ENCODE measurements around the gene PRLR. TPM values are rescaled to one million over a fixed set of nuclear protein-coding genes. Genes with fewer than 3 reads are reported as not detected.

PRLR gene
- total and polyA plus RNA-seq, 2 of the 13 experiments (the other 11 are each of a cell fraction or from before 2014, with no cell fraction given) = 12.2 to 13.3 TPM

DNA sequence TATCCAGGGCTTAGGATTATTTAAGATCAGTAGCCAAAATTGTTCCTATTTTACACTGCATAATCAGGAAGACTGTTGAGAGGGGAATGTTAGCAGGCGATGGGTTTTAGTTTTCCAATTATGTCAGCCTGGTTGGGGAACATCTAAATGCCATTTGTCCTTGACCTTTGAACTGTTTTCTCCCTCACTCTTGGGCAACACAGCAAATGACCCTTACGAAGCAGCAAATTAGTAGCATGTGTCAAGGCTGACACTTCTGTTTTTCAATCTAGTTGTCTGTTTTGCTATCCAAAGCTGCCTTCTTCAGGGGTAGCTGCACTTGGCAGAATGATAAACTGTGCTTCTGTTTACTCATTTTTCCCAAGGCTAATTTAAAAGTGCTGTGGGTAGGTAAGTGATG is 104.5 kb downstream of the PRLR start (continued):
- TF ChIP-seq, protein P1, sequence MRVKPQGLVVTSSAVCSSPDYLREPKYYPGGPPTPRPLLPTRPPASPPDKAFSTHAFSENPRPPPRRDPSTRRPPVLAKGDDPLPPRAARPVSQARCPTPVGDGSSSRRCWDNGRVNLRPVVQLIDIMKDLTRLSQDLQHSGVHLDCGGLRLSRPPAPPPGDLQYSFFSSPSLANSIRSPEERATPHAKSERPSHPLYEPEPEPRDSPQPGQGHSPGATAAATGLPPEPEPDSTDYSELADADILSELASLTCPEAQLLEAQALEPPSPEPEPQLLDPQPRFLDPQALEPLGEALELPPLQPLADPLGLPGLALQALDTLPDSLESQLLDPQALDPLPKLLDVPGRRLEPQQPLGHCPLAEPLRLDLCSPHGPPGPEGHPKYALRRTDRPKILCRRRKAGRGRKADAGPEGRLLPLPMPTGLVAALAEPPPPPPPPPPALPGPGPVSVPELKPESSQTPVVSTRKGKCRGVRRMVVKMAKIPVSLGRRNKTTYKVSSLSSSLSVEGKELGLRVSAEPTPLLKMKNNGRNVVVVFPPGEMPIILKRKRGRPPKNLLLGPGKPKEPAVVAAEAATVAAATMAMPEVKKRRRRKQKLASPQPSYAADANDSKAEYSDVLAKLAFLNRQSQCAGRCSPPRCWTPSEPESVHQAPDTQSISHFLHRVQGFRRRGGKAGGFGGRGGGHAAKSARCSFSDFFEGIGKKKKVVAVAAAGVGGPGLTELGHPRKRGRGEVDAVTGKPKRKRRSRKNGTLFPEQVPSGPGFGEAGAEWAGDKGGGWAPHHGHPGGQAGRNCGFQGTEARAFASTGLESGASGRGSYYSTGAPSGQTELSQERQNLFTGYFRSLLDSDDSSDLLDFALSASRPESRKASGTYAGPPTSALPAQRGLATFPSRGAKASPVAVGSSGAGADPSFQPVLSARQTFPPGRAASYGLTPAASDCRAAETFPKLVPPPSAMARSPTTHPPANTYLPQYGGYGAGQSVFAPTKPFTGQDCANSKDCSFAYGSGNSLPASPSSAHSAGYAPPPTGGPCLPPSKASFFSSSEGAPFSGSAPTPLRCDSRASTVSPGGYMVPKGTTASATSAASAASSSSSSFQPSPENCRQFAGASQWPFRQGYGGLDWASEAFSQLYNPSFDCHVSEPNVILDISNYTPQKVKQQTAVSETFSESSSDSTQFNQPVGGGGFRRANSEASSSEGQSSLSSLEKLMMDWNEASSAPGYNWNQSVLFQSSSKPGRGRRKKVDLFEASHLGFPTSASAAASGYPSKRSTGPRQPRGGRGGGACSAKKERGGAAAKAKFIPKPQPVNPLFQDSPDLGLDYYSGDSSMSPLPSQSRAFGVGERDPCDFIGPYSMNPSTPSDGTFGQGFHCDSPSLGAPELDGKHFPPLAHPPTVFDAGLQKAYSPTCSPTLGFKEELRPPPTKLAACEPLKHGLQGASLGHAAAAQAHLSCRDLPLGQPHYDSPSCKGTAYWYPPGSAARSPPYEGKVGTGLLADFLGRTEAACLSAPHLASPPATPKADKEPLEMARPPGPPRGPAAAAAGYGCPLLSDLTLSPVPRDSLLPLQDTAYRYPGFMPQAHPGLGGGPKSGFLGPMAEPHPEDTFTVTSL (CRISPR knock-in tag; IDR thresholded peaks at IDR 0.05; ENCODE audit: borderline replicate concordance) = peak; percentile 54; the same call in 1 of the 2 replicates
- TF ChIP-seq, protein P2, sequence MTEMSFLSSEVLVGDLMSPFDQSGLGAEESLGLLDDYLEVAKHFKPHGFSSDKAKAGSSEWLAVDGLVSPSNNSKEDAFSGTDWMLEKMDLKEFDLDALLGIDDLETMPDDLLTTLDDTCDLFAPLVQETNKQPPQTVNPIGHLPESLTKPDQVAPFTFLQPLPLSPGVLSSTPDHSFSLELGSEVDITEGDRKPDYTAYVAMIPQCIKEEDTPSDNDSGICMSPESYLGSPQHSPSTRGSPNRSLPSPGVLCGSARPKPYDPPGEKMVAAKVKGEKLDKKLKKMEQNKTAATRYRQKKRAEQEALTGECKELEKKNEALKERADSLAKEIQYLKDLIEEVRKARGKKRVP (CRISPR knock-in tag; IDR thresholded peaks at IDR 0.05) = no peak
- 0 out of 2 replicates have a peak, but pooled peaks have one; percentile 40 for TF ChIP-seq ZNF317 (CRISPR knock-in tag; IDR thresholded peaks at IDR 0.05)
- no peak for TF ChIP-seq ZNF572 (CRISPR knock-in tag; IDR thresholded peaks at IDR 0.05)
- 0 out of 2 replicates have a peak, but pooled peaks have one; percentile 22 for TF ChIP-seq NCOA2 (CRISPR knock-in tag; IDR thresholded peaks at IDR 0.05)
- no peak for TF ChIP-seq NFE2 (CRISPR knock-in tag; IDR thresholded peaks at IDR 0.05)
- TF ChIP-seq SAP130 (CRISPR knock-in tag; IDR thresholded peaks at IDR 0.05; ENCODE audit: low read depth) = no peak
- TF ChIP-seq SAFB2 (CRISPR knock-in tag; IDR thresholded peaks at IDR 0.05; ENCODE audit: borderline replicate concordance, low read depth) = no peak
- TF ChIP-seq, protein P3, sequence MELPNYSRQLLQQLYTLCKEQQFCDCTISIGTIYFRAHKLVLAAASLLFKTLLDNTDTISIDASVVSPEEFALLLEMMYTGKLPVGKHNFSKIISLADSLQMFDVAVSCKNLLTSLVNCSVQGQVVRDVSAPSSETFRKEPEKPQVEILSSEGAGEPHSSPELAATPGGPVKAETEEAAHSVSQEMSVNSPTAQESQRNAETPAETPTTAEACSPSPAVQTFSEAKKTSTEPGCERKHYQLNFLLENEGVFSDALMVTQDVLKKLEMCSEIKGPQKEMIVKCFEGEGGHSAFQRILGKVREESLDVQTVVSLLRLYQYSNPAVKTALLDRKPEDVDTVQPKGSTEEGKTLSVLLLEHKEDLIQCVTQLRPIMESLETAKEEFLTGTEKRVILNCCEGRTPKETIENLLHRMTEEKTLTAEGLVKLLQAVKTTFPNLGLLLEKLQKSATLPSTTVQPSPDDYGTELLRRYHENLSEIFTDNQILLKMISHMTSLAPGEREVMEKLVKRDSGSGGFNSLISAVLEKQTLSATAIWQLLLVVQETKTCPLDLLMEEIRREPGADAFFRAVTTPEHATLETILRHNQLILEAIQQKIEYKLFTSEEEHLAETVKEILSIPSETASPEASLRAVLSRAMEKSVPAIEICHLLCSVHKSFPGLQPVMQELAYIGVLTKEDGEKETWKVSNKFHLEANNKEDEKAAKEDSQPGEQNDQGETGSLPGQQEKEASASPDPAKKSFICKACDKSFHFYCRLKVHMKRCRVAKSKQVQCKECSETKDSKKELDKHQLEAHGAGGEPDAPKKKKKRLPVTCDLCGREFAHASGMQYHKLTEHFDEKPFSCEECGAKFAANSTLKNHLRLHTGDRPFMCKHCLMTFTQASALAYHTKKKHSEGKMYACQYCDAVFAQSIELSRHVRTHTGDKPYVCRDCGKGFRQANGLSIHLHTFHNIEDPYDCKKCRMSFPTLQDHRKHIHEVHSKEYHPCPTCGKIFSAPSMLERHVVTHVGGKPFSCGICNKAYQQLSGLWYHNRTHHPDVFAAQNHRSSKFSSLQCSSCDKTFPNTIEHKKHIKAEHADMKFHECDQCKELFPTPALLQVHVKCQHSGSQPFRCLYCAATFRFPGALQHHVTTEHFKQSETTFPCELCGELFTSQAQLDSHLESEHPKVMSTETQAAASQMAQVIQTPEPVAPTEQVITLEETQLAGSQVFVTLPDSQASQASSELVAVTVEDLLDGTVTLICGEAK (IDR thresholded peaks at IDR 0.05) = no peak
- TF ChIP-seq, protein P3 (CRISPR knock-in tag; IDR thresholded peaks at IDR 0.05) = no peak
- TF ChIP-seq, protein P4, sequence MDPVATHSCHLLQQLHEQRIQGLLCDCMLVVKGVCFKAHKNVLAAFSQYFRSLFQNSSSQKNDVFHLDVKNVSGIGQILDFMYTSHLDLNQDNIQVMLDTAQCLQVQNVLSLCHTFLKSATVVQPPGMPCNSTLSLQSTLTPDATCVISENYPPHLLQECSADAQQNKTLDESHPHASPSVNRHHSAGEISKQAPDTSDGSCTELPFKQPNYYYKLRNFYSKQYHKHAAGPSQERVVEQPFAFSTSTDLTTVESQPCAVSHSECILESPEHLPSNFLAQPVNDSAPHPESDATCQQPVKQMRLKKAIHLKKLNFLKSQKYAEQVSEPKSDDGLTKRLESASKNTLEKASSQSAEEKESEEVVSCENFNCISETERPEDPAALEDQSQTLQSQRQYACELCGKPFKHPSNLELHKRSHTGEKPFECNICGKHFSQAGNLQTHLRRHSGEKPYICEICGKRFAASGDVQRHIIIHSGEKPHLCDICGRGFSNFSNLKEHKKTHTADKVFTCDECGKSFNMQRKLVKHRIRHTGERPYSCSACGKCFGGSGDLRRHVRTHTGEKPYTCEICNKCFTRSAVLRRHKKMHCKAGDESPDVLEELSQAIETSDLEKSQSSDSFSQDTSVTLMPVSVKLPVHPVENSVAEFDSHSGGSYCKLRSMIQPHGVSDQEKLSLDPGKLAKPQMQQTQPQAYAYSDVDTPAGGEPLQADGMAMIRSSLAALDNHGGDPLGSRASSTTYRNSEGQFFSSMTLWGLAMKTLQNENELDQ (CRISPR knock-in tag; IDR thresholded peaks at IDR 0.05; ENCODE audit: borderline replicate concordance) = no peak
- no peak for TF ChIP-seq ZNF879 (CRISPR knock-in tag; IDR thresholded peaks at IDR 0.05)
